BE2C (cell line): Measurements from ENCODE around the gene PARD3B.

Source experiments
- DNase-seq: peaks from one replicate; pipeline ENCODE4 v3.0.0-alpha.2; 2020
- H3K27me3 ChIP-seq: fragments of 250-450 bp; sonication (Bioruptor Pico); 2 replicates; pipeline ENCODE4 v1.5.1; 2020; ENCODE audit warnings: mild to moderate bottlenecking
- H3K36me3 ChIP-seq: fragments of 250-450 bp; sonication (Bioruptor Pico); 2 replicates; pipeline ENCODE4 v1.5.1; 2020; ENCODE audit warnings: mild to moderate bottlenecking
- H3K4me1 ChIP-seq: fragments of 250-450 bp; sonication (Bioruptor Pico); 2 replicates; pipeline ENCODE4 v1.5.1; 2020
- H3K4me3 ChIP-seq: 2 replicates; pipeline ENCODE4 v1.5.1; 2011; ENCODE audit warnings: low read depth, low read length
- H3K9me3 ChIP-seq: fragments of 250-450 bp; sonication (Bioruptor Pico); 2 replicates; pipeline ENCODE4 v1.5.1; 2020
- CTCF ChIP-seq: IDR thresholded peaks from 2 replicates; pipeline ENCODE4 v1.5.1; 2012; ENCODE audit warnings: mild to moderate bottlenecking, low read depth, low read length

PARD3B gene

GRCh38 chr2:205086662-205087061 is 541.4 kb downstream of the PARD3B start:
- DNase-seq = no peak
- TF ChIP-seq CTCF = no peak

GRCh38 chr2:205087862-205088261 is 542.6 kb downstream of the PARD3B start:
- no peak for TF ChIP-seq CTCF
- Histone ChIP-seq H3K9me3 (no peaks in the 10 kb centered on the region), H3K36me3 (no peaks in the 10 kb centered on the region), H3K27me3 (no peaks in the 10 kb centered on the region), H3K4me1 (peaks cover 21% of the 10 kb centered on the region), H3K4me3 (no peak overlapping the region)
- DNase-seq = no peak

More at GRCh38 chr2:205086662-205087061, 541.4 kb downstream of the PARD3B start:
- Histone ChIP-seq H3K36me3 (no peaks in the 10 kb centered on the region), H3K27me3 (no peaks in the 10 kb centered on the region), H3K4me3 (no peak overlapping the region), H3K4me1 (peaks cover 17% of the 10 kb centered on the region), H3K9me3 (no peaks in the 10 kb centered on the region)

GRCh38 chr2:205089958-205090357 is 544.7 kb downstream of the PARD3B start:
- Histone ChIP-seq H3K4me1 (peaks cover 21% of the 10 kb centered on the region), H3K36me3 (no peaks in the 10 kb centered on the region), H3K9me3 (no peaks in the 10 kb centered on the region), H3K27me3 (no peaks in the 10 kb centered on the region), H3K4me3 (no peak overlapping the region)
- no peak for TF ChIP-seq CTCF
- DNase-seq = no peak

- H3K4me1 ChIP-seq = peaks cover 21% of the 10 kb centered on the region
- TF ChIP-seq CTCF = no peak
- H3K36me3 ChIP-seq = no peaks in the 10 kb centered on the region
- no peaks in the 10 kb centered on the region for H3K9me3 ChIP-seq
- H3K4me3 ChIP-seq = no peak overlapping the region
- no peak for DNase-seq
- H3K27me3 ChIP-seq = no peaks in the 10 kb centered on the region
Observed at GRCh38 chr2:205091411-205091810, 546.1 kb downstream of the PARD3B start.

- no peak for DNase-seq
- Histone ChIP-seq H3K9me3 (no peaks in the 10 kb centered on the region), H3K4me3 (no peak overlapping the region), H3K27me3 (no peaks in the 10 kb centered on the region), H3K4me1 (peaks cover 15% of the 10 kb centered on the region), H3K36me3 (no peaks in the 10 kb centered on the region)
- TF ChIP-seq CTCF = no peak
Observed at GRCh38 chr2:205094031-205094430, 548.8 kb downstream of the PARD3B start.

GRCh38 chr2:205103699-205104098 is 558.4 kb downstream of the PARD3B start:
- TF ChIP-seq CTCF = no peak
- Histone ChIP-seq H3K9me3 (no peaks in the 10 kb centered on the region), H3K4me1 (peaks cover 11% of the 10 kb centered on the region), H3K27me3 (no peaks in the 10 kb centered on the region), H3K4me3 (no peak overlapping the region), H3K36me3 (no peaks in the 10 kb centered on the region)
- DNase-seq = no peak
